ENCODE measurements around the gene TMEM108.

The TMEM108 gene

DNA sequence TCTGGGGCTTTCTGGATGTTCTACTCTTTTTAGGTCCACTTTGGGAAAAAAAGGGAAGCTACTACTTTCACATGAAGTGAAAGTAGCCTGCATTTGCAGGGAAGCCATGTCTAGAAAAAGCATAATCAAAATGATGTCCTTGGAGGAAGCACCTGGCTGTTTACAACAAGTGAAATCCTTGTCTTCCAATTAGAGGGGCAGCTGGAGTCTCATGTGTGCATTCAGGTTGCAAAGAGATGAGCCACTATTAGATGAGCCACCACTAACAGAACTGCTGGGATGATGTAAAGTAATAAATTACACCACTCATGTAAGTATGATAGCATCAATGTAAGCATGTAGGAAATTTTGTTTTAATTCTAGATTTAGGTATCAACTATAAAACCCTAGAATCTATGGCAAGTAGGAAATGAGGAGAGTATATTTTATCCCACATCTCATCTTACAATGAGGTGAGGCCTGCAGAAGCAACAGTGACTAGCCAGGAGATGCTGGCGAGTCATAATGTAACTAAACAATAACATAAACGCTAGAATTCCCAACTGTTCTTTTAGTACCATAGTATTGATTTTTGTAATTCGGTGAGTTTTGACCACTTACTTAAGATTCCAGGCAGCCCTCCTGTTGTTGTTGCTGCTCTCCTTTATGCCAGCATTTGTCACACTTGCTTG, 75.9 kb downstream of the TMEM108 start:
- in situ Hi-C loops (cut with MboI; ENCODE audit: low sequenced_read_pairs): no loop called here

DNA sequence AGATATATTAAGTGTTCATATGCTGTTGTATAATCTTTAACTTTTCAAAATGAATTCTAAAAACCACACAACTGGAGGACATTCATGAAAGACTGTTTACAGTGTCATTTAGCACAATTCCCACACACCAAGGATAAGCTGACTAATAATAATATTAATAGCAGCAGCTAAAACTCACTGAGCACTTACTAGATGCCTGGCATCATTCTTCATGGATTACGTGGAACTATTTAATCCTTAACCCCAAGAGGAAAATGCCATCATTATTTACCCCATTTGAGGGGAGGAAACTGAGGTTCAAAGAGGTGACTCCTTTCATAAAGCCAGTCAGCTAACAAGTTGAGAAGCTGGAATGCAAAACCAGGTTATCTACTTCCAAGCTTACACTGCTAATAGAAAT, 77.0 kb downstream of the TMEM108 start:
- in situ Hi-C loops (cut with MboI; ENCODE audit: low sequenced_read_pairs): no loop called here

DNA sequence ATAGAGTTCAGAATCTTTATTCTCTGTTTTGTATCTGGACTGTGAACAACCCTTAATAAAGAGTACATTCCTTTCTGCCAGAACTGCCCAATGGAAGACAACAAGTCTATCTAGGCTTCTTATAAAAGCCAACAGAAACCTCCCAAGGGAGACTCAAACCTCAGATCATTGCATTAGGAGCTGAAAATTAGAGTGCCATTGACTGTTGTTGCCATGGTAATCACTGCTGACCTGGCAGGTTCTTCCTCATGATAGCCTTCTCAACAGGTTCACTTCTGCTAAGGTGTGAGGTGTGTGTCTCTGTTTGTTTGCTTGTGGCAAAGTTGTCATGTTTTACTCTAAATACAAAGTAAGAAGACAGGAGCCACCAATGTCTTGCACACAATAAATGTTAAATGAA, 79.2 kb downstream of the TMEM108 start:
- in situ Hi-C loops (cut with MboI; ENCODE audit: low sequenced_read_pairs): no loop called here

DNA sequence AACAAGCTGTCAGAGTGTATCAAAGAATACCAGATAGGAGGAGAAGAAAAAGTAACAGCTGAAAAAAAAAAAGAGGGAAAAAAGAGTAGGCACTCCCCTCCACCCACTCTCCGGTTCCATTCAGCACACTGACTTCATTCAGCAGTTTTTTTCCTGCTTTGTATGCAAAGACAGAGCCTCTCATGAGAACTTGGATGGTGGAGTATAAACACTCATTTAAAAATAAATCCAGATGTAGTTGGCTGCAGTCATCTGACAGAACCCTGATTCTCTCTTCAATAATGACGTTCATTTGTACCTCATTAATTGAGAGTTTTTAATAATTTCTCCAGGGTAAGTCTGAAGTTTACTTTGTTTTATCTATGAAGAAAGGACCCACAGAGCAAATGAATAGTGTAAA, 81.0 kb downstream of the TMEM108 start:
- in situ Hi-C loops (cut with MboI; ENCODE audit: low sequenced_read_pairs): no loop called here

DNA sequence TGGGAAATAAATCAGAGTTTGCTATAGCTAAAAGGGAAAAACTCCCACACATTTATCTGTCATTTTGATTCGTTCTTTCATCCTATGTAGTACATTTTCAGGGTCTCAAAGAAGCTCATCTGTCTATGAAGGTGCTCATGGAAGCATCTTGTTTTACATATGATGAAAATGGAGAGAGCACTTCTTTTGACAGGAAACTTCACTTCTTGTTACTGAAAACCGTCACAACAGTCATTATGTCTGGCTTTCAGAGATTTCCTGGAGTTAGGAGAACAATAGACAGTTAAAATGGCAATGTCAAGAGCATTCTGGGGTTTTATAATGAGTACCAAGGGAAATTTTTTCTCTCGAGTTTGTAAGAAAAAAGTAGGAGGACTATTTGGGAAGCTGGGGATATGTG, 83.3 kb downstream of the TMEM108 start:
- in situ Hi-C loops (cut with MboI; ENCODE audit: low sequenced_read_pairs): no loop called here

DNA sequence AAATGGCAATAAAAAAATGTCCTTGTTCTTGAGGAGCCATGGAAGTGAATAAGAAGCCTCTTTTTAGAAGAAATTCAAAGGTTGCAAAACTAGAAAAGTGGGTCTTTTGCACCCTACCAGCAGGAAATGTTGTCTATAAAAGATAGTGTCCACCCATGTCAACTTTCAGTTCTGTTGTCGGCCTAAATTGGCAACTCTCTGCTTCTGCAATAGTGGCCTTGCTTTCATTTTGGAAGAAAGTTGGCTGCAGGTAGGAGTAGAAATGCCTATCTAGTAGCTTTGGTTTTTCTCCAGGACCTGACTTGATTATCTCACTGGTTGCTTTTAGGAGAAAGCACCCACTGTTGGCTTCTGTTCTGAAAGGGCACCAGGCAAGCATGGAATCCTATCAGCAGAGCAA, 85.4 kb downstream of the TMEM108 start:
- in situ Hi-C loops (cut with MboI; ENCODE audit: low sequenced_read_pairs): no loop called here

DNA sequence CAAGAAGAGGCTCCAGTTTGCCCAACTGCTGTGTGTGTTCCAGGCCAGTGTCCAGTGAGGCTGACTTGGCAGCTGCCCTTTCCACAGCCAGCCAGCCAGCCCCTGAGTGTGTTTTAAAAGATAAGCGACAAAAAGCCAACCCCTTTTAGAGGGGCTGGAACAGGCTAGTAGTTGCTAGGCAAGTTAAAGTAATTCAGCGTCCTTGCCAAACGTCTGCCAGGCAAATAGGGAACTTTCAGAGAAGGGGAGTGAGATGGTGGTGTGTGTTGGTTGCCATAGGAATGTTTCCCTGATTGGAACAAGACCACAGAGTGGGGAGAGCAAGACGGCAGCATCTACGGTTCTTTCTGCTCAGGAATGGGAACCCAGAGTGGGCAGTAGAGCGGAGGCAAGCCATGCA, 86.3 kb downstream of the TMEM108 start:
- in situ Hi-C loops (cut with MboI; ENCODE audit: low sequenced_read_pairs): no loop called here

DNA sequence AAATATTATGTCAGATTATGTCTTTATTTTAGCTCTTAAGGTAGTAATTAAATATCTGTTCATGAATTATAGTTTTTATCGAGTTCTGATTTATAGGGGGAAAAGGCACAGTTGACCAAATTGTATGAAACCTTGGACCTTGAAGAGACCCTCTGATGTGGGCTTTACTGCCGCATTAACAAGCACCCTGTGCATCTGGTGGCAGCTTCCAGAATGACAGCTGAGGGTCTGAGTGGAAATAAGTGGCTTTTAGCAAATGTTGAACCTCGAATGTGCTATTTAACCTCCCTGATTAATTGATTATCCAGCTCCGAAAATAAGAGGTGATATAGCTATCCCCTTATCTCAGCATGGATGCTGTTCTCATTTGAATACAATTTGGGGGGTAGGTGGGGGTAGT, 87.0 kb downstream of the TMEM108 start:
- in situ Hi-C loops (cut with MboI; ENCODE audit: low sequenced_read_pairs): no loop called here

DNA sequence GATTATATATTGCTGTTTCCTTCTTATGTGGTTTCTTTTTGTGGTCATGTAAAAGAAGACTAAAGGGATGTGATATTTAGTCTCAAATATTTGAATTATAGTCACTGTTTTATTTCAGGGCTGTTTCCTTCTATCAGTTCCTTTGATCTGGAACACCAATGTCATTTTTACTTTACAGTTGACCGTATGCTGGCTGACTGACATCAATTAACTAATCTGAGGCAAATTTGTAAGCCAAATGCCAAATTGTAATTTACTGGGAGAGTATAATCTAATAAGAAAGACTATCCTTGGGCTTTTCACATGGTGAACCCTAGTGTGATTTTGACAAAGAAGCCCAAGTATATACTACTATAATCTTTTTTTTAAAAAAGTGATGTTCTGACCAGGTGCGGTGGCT, 87.6 kb downstream of the TMEM108 start:
- in situ Hi-C loops (cut with MboI; ENCODE audit: low sequenced_read_pairs): no loop called here

DNA sequence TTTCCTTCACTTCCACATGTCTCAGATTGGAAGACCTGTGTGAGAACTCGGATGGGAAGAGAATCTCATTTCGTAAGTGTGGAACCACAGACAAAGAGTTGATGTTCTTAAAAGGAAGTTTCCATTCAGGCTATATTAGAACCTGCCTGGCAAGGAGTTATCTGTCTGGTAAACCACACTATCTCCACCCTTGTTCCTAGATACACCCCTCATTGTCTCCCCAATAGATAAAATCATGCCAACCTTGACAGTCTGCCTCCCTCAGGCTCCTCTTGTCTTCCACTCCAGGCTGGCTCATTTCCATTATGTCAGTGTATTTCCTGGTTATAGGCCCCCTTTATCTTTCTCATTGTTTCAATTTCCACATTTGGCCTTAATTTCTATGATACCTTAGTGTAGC, 89.2 kb downstream of the TMEM108 start:
- in situ Hi-C loops (cut with MboI; ENCODE audit: low sequenced_read_pairs): no loop called here

DNA sequence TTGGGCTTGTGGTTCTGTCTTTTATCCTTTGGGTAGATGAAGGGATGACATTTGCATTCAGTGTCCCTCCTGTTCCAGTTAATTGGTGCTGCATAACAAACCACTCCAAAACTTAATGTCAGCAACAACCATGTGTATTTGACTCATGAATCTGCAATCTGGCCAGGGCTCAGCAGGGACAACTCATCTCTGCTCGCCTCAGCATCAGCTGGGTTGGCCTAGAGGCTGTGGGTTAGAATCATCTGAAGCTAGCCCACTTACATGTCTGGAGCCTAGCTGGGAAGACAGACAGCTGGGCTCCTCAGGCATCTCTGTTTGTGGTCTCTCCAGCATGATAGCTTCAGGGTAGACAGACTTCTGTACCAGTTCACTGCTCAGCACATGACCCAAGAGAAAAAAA, 92.0 kb downstream of the TMEM108 start:
- in situ Hi-C loops (cut with MboI; ENCODE audit: low sequenced_read_pairs): no loop called here

DNA sequence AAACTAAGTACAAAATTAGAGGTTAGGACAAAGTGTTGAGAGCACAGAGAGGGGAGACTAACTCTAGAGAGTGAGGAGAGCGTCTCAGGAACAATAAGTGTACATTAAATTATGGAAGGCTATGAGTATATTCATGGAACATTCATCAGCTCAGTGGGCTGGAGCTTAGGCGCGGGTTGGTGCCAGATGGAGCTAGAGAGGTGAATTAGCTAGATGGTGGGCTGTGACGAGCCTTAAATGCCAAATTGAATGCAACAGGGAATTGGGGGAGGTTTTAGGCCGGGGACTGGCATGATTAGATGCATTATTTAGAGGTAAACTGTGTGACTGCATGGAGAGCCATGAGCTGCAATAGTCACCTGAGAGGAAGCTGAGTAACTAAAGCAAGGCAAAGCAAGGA, 97.1 kb downstream of the TMEM108 start:
- in situ Hi-C loops (cut with MboI; ENCODE audit: low sequenced_read_pairs): no loop called here

DNA sequence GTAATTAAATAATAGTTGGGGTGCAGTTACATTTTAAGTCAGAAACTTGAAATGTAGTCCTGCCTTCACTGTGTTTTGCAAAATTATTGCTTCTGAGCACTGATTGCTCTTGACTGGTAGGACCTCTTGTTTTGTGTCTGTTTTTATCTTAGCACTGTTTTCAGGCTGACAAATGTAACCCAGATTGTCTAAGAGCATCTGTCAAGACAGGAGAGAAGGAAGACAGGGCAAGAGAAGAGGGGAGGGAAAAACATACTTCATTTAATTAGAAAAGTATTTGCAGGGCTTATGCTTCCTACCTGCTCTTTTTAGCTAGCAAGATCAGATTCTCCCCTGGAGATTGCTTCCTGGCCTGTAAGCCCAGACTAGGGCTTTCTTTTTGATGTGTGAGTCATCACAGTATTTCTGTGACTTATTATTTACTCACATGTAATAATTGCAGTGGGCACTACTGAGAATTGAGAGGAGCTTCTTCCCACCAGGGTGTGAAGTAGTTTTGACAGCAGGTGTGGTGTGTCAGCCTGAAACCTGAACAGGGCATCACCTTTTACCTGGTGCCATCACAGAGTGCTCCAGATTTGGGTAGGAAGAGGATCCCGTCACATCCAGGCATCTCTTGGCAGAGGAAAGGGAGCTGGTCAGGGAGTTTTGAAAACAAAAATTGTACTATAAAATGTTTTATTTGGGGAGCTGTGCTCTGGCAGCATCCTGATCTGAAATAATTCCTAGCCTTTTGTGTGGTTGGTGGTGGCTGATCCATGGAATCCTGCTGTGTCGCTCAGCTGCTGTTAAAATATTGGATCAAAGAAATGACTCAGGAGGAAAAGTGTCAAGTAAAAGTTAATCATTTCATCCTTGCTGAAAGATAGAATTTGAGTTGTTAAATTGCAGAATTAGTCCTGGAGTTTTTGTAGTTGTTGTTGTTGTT, 98.2 kb downstream of the TMEM108 start:
- in situ Hi-C loops (cut with MboI; ENCODE audit: low sequenced_read_pairs): no loop called here

DNA sequence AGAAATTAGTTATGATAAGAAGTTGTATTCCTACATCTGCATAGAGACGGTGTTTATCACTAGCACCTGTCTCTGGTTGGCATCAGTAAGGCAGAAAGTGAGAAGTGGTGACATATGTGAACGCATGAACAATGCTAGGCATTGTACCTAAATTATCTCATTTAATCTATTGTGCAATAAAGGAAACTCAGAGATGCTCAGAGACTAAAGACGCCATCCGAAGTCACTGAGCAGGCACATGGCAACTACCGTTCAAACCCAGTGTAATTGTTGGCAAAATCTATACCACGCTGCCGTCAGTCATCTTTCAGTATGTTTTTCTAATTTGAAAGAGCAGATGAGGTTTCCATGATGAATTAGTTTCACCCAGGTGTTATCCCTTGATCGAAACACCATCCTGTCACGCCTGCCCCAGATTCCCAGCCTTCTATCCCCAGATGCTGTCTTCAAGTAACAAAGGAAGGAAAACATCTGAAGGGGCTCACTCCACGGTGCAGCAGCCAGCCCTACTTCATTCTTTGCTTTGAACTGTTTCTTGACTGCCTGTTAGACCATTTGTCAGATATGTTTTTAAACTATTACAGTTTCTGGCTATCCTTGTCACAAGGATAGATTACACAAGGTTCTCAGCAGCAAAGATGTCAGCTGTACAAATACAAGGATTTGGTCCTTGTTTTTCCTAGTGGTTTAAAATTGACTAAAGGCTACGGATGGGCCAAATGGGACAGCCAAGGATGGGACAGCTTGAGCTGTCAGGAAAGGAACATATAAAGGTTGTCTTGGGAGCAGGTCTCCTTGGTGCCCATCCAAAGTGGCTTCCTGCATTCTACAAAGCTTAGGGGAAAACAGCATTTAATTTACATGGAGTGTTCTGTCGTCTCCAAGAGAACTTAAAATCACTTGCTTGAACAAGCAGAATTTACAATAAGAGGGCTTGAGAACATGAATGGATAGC, 99.1 kb downstream of the TMEM108 start:
- in situ Hi-C loops (cut with MboI; ENCODE audit: low sequenced_read_pairs): no loop called here

DNA sequence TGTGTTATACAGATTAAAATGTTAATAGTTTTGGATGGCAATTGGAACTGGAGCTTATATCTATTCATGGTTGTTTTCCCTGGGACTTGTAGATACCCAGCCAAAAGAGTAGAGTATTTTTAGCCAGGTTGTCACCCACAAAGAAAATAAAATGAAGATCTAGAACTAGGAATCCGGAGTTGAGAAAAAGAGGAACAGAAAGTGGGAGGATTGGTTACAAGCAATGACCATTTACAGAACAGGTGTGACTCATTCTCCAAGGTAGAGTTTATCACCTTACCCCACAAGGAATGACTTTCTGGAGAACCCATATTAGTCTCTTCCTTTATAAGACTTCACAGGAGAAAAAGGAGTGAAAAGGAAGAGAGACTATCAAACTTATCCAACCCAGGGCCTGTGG, 99.8 kb downstream of the TMEM108 start:
- in situ Hi-C loops (cut with MboI; ENCODE audit: low sequenced_read_pairs): no loop called here

DNA sequence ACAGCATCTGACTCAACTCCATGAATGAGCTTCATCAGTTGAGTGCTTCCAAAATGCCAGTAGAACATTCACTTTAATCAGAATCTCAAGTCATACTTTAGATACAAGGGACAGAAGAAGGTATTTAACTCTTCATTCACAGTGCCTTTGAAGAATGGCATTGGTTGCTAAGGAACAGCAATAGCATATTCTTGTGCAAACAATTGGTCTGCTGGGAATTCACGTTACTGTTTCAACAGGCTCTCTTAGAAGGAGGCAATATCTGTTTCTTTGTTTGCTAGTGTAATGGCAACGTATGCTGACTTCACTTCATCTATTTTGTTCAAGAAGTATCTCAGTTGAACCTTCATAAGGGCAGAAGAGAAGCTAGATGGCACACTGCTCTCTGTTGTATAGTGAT, 113.9 kb downstream of the TMEM108 start:
- in situ Hi-C loops (cut with MboI; ENCODE audit: low sequenced_read_pairs): no loop called here

DNA sequence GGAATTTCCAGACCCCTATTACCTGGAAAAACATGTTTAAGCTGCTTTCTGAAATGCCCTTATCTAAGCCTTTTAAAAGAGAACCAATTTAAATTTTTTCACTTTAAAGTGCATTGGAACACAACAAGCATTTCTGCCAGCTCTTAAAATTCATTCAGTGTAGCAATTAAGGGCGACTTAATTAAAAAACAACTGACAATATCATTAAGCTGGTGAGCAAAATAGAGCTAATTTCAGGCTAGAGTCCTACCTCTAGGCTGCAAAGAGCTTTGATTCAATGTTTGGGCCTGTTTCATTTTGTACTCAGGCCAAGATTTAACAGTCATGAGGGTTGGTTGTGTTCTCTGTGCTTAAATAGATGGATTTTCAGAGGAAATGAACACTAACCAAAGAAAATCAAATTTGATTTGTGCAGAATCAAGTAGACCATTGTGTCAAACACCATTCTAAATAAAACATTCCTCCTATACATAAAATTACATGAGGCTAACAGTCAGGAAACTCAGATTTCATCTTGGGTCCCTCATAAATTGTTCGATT, 114.6 kb downstream of the TMEM108 start:
- in situ Hi-C loops (cut with MboI; ENCODE audit: low sequenced_read_pairs): no loop called here

DNA sequence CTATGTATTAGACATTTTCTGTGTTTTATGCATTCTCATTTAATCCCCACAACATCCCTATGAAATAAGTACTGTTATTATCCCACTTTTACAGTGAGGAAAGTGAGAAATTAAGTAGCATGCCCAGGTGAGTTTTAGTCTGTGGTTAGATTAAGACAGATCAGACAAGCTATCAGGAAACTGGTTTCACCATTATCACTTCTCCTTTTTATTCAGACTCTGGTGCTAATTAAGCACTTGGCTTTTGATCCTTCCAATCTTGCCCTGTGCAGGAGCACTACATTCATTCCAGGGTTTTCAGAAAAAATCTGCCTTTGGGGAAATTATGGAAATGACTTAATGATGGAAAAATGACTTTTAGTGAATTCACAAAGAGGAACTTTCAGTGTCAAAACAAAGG, 115.2 kb downstream of the TMEM108 start:
- in situ Hi-C loops (cut with MboI; ENCODE audit: low sequenced_read_pairs): no loop called here

DNA sequence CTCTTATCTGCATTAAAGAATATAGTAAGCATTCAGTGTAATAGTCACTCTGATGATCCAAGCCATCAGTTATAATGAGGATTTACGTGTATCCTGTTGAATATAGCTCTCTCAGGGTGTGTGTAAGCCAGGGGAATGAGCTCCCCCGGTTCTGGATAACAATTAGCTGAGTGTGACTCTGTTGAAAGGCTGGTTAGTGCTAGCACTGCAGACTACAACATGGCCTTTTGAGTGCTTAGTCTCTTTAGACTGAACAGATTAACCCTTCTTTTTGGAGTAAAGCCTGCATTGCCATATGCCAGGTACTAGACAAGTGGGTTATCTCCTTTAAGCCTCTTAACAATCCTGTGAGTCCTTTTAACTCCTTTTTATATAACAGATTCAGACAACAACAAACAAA, 119.5 kb downstream of the TMEM108 start:
- in situ Hi-C loops (cut with MboI; ENCODE audit: low sequenced_read_pairs): no loop called here

DNA sequence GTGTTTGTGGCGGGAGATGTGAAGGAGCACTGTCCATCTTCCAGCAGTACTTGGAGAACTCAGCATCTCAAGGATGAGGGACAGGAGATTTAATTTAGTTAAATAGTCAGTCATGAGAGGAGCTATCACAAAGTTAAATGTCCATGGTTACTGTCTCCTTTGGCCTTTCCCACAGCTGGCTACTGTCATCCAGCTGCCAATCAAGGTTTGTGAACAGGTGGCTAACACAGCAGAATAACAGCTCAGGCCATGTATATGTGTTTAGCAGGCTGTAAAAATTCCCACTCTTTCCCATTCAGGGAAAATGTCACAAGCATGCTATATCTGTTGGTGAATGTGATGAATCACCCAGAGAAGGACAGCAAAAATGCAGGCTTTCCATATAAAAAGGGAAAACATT, 120.5 kb downstream of the TMEM108 start:
- in situ Hi-C loops (cut with MboI; ENCODE audit: low sequenced_read_pairs): no loop called here
